OCI-LY7 (cell line): ENCODE results near the gene PHYKPL. TPM values are rescaled to one million over a fixed set of nuclear protein-coding genes. Genes with fewer than 3 reads are reported as not detected.

Experiments
- BruUV-seq: library from RNA; stranded (reverse); fragments of 400-500 nt; replicated peaks from 2 replicates; lab custom pipeline; 2021; lab: Mats Ljungman, UMichigan
- CTCF ChIA-PET: fragments of 300-600 bp; sonication (Branson Sonifier 250); formaldehyde crosslinking; loops from one replicate; lab custom pipeline; 2022; ENCODE audit warnings: antibody characterized with exemption; ENCODE audit not compliant: unreplicated experiment; lab: Charles Lee
- POLR2A ChIA-PET: fragments of 300-600 bp; sonication (Branson Sonifier 250); formaldehyde crosslinking; loops from one replicate; lab custom pipeline; 2022; ENCODE audit warnings: antibody characterized with exemption; lab: Charles Lee
- DNase-seq: peaks from one replicate; pipeline ENCODE4 v3.0.0-alpha.2; 2015; ENCODE audit warnings: low spot score
- H2AFZ ChIP-seq: fragments of 200-600 bp; sonication (generic), shearing (Covaris generic); 2 replicates; pipeline ENCODE4 v1.6.1; 2014; ENCODE audit warnings: mild to moderate bottlenecking, antibody characterized with exemption, low read length, moderate library complexity
- H3K27ac ChIP-seq: fragments of 200-600 bp; sonication (generic); 2 replicates; pipeline ENCODE4 v1.5.1; 2014; ENCODE audit warnings: mixed run types, low read depth, mild to moderate bottlenecking, moderate library complexity, low read length, inconsistent platforms; ENCODE audit not compliant: poor library complexity, severe bottlenecking
- H3K36me3 ChIP-seq: fragments of 200-600 bp; sonication (generic); 2 replicates; pipeline ENCODE4 v1.6.1; 2014; ENCODE audit warnings: mild to moderate bottlenecking, antibody characterized with exemption, low read length, moderate library complexity, mixed read lengths; ENCODE audit not compliant: insufficient read depth
- H3K4me1 ChIP-seq: fragments of 200-600 bp; sonication (generic); 2 replicates; pipeline ENCODE4 v1.5.1; 2014; ENCODE audit warnings: mild to moderate bottlenecking, low read length; ENCODE audit not compliant: insufficient read depth, poor library complexity, severe bottlenecking
- H3K4me2 ChIP-seq: fragments of 200-600 bp; sonication (generic); 2 replicates; pipeline ENCODE4 v1.6.1; 2014; ENCODE audit warnings: mild to moderate bottlenecking, low read length
- H3K4me3 ChIP-seq: fragments of 200-600 bp; sonication (generic); 2 replicates; pipeline ENCODE4 v1.5.1; 2014; ENCODE audit warnings: mild to moderate bottlenecking, low read depth, low read length; ENCODE audit not compliant: poor library complexity, severe bottlenecking
- H3K79me2 ChIP-seq: fragments of 200-600 bp; sonication (generic); 2 replicates; pipeline ENCODE4 v1.6.1; 2016; ENCODE audit warnings: low read depth, mild to moderate bottlenecking, low read length, moderate library complexity, mixed read lengths; ENCODE audit not compliant: insufficient read depth
- H3K9me2 ChIP-seq: fragments of 200-600 bp; sonication (generic); 2 replicates; pipeline ENCODE4 v1.6.1; 2016; ENCODE audit warnings: mild to moderate bottlenecking, low read length, mixed read lengths; ENCODE audit not compliant: insufficient read depth
- H3K9me3 ChIP-seq: fragments of 200-600 bp; sonication (generic); 2 replicates; pipeline ENCODE4 v1.6.1; 2014; ENCODE audit warnings: mild to moderate bottlenecking, mixed run types, low read length, mixed read lengths
- H4K20me1 ChIP-seq: fragments of 200-600 bp; sonication (generic); 2 replicates; pipeline ENCODE4 v1.6.1; 2014; ENCODE audit warnings: mild to moderate bottlenecking, antibody characterized with exemption, low read length, moderate library complexity, mixed read lengths; ENCODE audit not compliant: insufficient read depth
- EZH2phosphoT487 ChIP-seq: fragments of 200-600 bp; sonication (generic); IDR thresholded peaks from 2 replicates; pipeline ENCODE4 v1.6.1; 2018; ENCODE audit warnings: low read depth, borderline replicate concordance, mild to moderate bottlenecking, mixed run types, antibody characterized with exemption, low read length, moderate library complexity, mixed read lengths
- intact Hi-C: fragments of 100-400 bp; cut with micrococcal nuclease; formaldehyde crosslinking; loops from one replicate; pipeline ENCODE4 v1.10.0; 2022; ENCODE audit not compliant: unreplicated experiment
- total RNA-seq, 2 experiments: library from RNA; depleted of rRNA in 1 of 2; stranded (reverse); fragments of >200 nt in 1 of 2; shearing (Covaris generic) in 1 of 2; gene quantifications; 2 replicates each; pipeline ENCODE4 v1.2.3, GENCODE V29; 2014 to 2022
- TF ChIP-seq, protein P1 (sequence below): fragments of 200-600 bp; sonication (generic); conservative IDR thresholded peaks from 2 replicates; pipeline ENCODE4 v1.5.1; 2014; ENCODE audit warnings: mild to moderate bottlenecking, antibody characterized with exemption, low read length, moderate library complexity, mixed read lengths

The PHYKPL gene
- total RNA-seq, 2 experiments from 2014 or later = 86.3 to 146 TPM

- no peak overlapping the region for H3K27ac ChIP-seq
- H3K4me1 ChIP-seq = peaks cover 34% of the 10 kb centered on the region
Measured at GRCh38 chr5:178241688-178242231, 9.2 kb upstream of the PHYKPL start.

DNA sequence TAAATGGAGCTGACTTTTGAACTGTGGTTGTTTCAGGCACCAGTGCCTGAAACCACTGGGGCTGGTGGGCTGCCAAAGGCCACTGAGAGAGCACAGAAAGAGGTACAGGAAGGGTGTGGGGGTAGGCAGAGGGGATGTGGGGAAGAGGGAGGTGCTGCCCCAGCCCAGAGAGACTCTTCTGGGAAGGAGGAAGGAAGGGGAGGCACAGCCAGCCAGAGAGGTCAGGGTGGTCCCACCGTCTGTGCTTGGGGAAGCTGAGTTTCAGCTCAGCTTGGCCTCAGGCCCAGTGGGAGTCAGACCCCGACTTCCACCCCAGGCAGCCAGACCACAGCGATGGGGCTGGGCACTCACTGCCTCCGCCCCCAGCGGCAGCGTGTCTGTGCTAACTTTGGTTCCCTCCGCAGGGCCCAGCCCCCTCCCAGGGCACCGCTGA is 8.6 kb upstream of the PHYKPL start:
- Histone ChIP-seq H3K4me3 (no peak overlapping the region), H3K27ac (peak overlapping the region; percentile 3), H3K9me3 (no peaks in the 10 kb centered on the region), H2AFZ (peak overlapping the region; percentile 59; the same call in 1 of the 2 replicates), H3K36me3 (no peaks in the 10 kb centered on the region), H3K4me2 (no peak overlapping the region), H3K4me1 (peaks cover 34% of the 10 kb centered on the region), H3K9me2 (no peaks in the 10 kb centered on the region), H3K79me2 (no peaks in the 10 kb centered on the region), H4K20me1 (no peaks in the 10 kb centered on the region)
- DNase-seq = no peak
- intact Hi-C loops = no loop called here
- ChIA-PET CTCF (no interaction called here), POLR2A (interaction anchor here (4.4 kb wide), 1 partner anchor 10 kb away, joined by 22 read pairs; no protein-coding TSS in a partner anchor)
- no TSS peak for BruUV-seq
- TF ChIP-seq EZH2phosphoT487 = no peak
- TF ChIP-seq, protein P1, sequence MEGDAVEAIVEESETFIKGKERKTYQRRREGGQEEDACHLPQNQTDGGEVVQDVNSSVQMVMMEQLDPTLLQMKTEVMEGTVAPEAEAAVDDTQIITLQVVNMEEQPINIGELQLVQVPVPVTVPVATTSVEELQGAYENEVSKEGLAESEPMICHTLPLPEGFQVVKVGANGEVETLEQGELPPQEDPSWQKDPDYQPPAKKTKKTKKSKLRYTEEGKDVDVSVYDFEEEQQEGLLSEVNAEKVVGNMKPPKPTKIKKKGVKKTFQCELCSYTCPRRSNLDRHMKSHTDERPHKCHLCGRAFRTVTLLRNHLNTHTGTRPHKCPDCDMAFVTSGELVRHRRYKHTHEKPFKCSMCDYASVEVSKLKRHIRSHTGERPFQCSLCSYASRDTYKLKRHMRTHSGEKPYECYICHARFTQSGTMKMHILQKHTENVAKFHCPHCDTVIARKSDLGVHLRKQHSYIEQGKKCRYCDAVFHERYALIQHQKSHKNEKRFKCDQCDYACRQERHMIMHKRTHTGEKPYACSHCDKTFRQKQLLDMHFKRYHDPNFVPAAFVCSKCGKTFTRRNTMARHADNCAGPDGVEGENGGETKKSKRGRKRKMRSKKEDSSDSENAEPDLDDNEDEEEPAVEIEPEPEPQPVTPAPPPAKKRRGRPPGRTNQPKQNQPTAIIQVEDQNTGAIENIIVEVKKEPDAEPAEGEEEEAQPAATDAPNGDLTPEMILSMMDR = no peak

More at GRCh38 chr5:178241688-178242231, 9.2 kb upstream of the PHYKPL start:
- Histone ChIP-seq H3K79me2 (no peaks in the 10 kb centered on the region), H2AFZ (no peak overlapping the region), H3K9me2 (no peaks in the 10 kb centered on the region), H3K4me2 (no peak overlapping the region), H3K36me3 (no peaks in the 10 kb centered on the region), H4K20me1 (no peaks in the 10 kb centered on the region), H3K9me3 (no peaks in the 10 kb centered on the region), H3K4me3 (no peak overlapping the region)
- intact Hi-C loops = no loop called here
- POLR2A ChIA-PET = no interaction called here
- no peak for DNase-seq
- TF ChIP-seq, protein P1 = no peak
- BruUV-seq = no TSS peak
- CTCF ChIA-PET = no interaction called here

GRCh38 chr5:178240766-178241165 is 8.2 kb upstream of the PHYKPL start:
- H3K27ac ChIP-seq = peak overlapping the region; percentile 3
- peak overlapping the region; percentile 59 for H2AFZ ChIP-seq
- DNase-seq = peak; percentile 43
- intact Hi-C loops = no loop called here
- TF ChIP-seq EZH2phosphoT487 = no peak
- TF ChIP-seq, protein P1 = no peak
- peaks cover 34% of the 10 kb centered on the region for H3K4me1 ChIP-seq
- no peaks in the 10 kb centered on the region for H4K20me1 ChIP-seq
- ChIA-PET CTCF (no interaction called here), POLR2A (interaction anchor here (4.4 kb wide), 1 partner anchor 10 kb away, joined by 22 read pairs; no protein-coding TSS in a partner anchor)
- H3K4me3 ChIP-seq = no peak overlapping the region
- no peaks in the 10 kb centered on the region for H3K79me2 ChIP-seq
- H3K9me3 ChIP-seq = no peaks in the 10 kb centered on the region
- H3K9me2 ChIP-seq = no peaks in the 10 kb centered on the region
- H3K4me2 ChIP-seq = peak overlapping the region; percentile 39
- H3K36me3 ChIP-seq = no peaks in the 10 kb centered on the region
- BruUV-seq = no TSS peak
